Activated T-cell treated with anti-CD3 and anti-CD28 coated beads, Interleukin-2, amount 50 U/mL, for 24 hours (primary cell): ENCODE measurements around the gene ABCB8.
A peak's percentile ranks its signal among the peaks of the same experiment; 100 is the strongest.

Experiments
- DNase-seq: peaks from one replicate; pipeline ENCODE4 v3.0.0-alpha.2; 2020
- H3K27ac Mint-ChIP-seq: 2 replicates; pipeline ENCODE4 v1.8.0; 2020; ENCODE audit warnings: mild to moderate bottlenecking, mixed read lengths
- H3K27me3 Mint-ChIP-seq: 2 replicates; pipeline ENCODE4 v1.8.0; 2020; ENCODE audit warnings: mixed read lengths
- H3K36me3 Mint-ChIP-seq: 2 replicates; pipeline ENCODE4 v1.8.0; 2020; ENCODE audit warnings: low read depth, mixed read lengths
- H3K4me1 Mint-ChIP-seq: 2 replicates; pipeline ENCODE4 v1.8.0; 2020; ENCODE audit warnings: low read depth, mixed read lengths
- H3K4me3 Mint-ChIP-seq: 2 replicates; pipeline ENCODE4 v1.8.0; 2020; ENCODE audit warnings: mild to moderate bottlenecking, moderate library complexity, mixed read lengths
- H3K9me3 Mint-ChIP-seq: 2 replicates; pipeline ENCODE4 v1.8.0; 2020; ENCODE audit warnings: mixed read lengths

The ABCB8 gene

GRCh38 chr7:151060113-151060415, 31.8 kb downstream of the ABCB8 start:
- H3K4me1 Mint-ChIP-seq, result peaks cover 36% of the 10 kb centered on the region
- H3K27ac Mint-ChIP-seq, result peak overlapping the region; percentile 80
- H3K4me3 Mint-ChIP-seq, result peak overlapping the region; percentile 94
- H3K9me3 Mint-ChIP-seq, result no peaks in the 10 kb centered on the region
- no peak for DNase-seq
- H3K36me3 Mint-ChIP-seq, result peaks cover 34% of the 10 kb centered on the region
- no peaks in the 10 kb centered on the region for H3K27me3 Mint-ChIP-seq

GRCh38 chr7:151060416-151061212, 32.4 kb downstream of the ABCB8 start:
- no peaks in the 10 kb centered on the region for H3K27me3 Mint-ChIP-seq
- H3K36me3 Mint-ChIP-seq, result peaks cover 39% of the 10 kb centered on the region
- peak overlapping the region; percentile 94 for H3K4me3 Mint-ChIP-seq
- DNase-seq, result peak; percentile 48
- H3K27ac Mint-ChIP-seq, result peak overlapping the region; percentile 80
- no peaks in the 10 kb centered on the region for H3K9me3 Mint-ChIP-seq
- H3K4me1 Mint-ChIP-seq, result peaks cover 36% of the 10 kb centered on the region

- Mint-ChIP-seq H3K27ac (peak overlapping the region; percentile 57), H3K36me3 (peaks cover 43% of the 10 kb centered on the region), H3K4me3 (peak overlapping the region; percentile 94), H3K4me1 (peaks cover 36% of the 10 kb centered on the region), H3K9me3 (no peaks in the 10 kb centered on the region), H3K27me3 (no peaks in the 10 kb centered on the region)
- DNase-seq, result no peak
Observed at GRCh38 chr7:151061213-151062110, 33.2 kb downstream of the ABCB8 start.

GRCh38 chr7:151062111-151062398, 33.8 kb downstream of the ABCB8 start:
- Mint-ChIP-seq H3K36me3 (peaks cover 48% of the 10 kb centered on the region), H3K9me3 (no peaks in the 10 kb centered on the region), H3K4me3 (peak overlapping the region; percentile 94), H3K27ac (peak overlapping the region; percentile 11), H3K4me1 (peaks cover 30% of the 10 kb centered on the region), H3K27me3 (no peaks in the 10 kb centered on the region)
- DNase-seq, result no peak

- DNase-seq, result no peak
- H3K4me3 Mint-ChIP-seq, result no peak overlapping the region
Observed at GRCh38 chr7:151062399-151063211, 34.4 kb downstream of the ABCB8 start.

GRCh38 chr7:151063212-151063561, 34.9 kb downstream of the ABCB8 start:
- no peak overlapping the region for H3K4me3 Mint-ChIP-seq
- H3K36me3 Mint-ChIP-seq, result peaks cover 58% of the 10 kb centered on the region
- DNase-seq, result no peak
- peaks cover 25% of the 10 kb centered on the region for H3K4me1 Mint-ChIP-seq
- no peak overlapping the region for H3K27ac Mint-ChIP-seq
- no peaks in the 10 kb centered on the region for H3K9me3 Mint-ChIP-seq
- no peaks in the 10 kb centered on the region for H3K27me3 Mint-ChIP-seq

More at GRCh38 chr7:151062399-151063211, 34.4 kb downstream of the ABCB8 start:
- Mint-ChIP-seq H3K9me3 (no peaks in the 10 kb centered on the region), H3K4me1 (peaks cover 25% of the 10 kb centered on the region), H3K27ac (no peak overlapping the region), H3K36me3 (peaks cover 52% of the 10 kb centered on the region), H3K27me3 (no peaks in the 10 kb centered on the region)

- Mint-ChIP-seq H3K4me1 (peaks cover 14% of the 10 kb centered on the region), H3K27me3 (no peaks in the 10 kb centered on the region), H3K27ac (no peak overlapping the region), H3K36me3 (peaks cover 65% of the 10 kb centered on the region), H3K9me3 (no peaks in the 10 kb centered on the region), H3K4me3 (no peak overlapping the region)
- DNase-seq, result no peak
Observed at GRCh38 chr7:151064454-151064853, 36.2 kb downstream of the ABCB8 start.

- DNase-seq, result no peak
- H3K36me3 Mint-ChIP-seq, result peaks cover 69% of the 10 kb centered on the region
- H3K9me3 Mint-ChIP-seq, result no peaks in the 10 kb centered on the region
Observed at GRCh38 chr7:151064993-151065392, 36.7 kb downstream of the ABCB8 start.

GRCh38 chr7:151065516-151065915, 37.3 kb downstream of the ABCB8 start:
- Mint-ChIP-seq H3K9me3 (no peaks in the 10 kb centered on the region), H3K4me1 (peaks cover 13% of the 10 kb centered on the region), H3K27me3 (no peaks in the 10 kb centered on the region), H3K27ac (no peak overlapping the region), H3K4me3 (no peak overlapping the region), H3K36me3 (peaks cover 69% of the 10 kb centered on the region)
- no peak for DNase-seq

More at GRCh38 chr7:151064993-151065392, 36.7 kb downstream of the ABCB8 start:
- Mint-ChIP-seq H3K4me1 (peaks cover 14% of the 10 kb centered on the region), H3K27ac (no peak overlapping the region), H3K27me3 (no peaks in the 10 kb centered on the region), H3K4me3 (no peak overlapping the region)

GRCh38 chr7:151066273-151066974, 38.2 kb downstream of the ABCB8 start:
- DNase-seq, result no peak
- no peak overlapping the region for H3K4me3 Mint-ChIP-seq
- peaks cover 78% of the 10 kb centered on the region for H3K36me3 Mint-ChIP-seq
- no peaks in the 10 kb centered on the region for H3K9me3 Mint-ChIP-seq
- peaks cover 5% of the 10 kb centered on the region for H3K4me1 Mint-ChIP-seq
- H3K27ac Mint-ChIP-seq, result no peak overlapping the region
- no peaks in the 10 kb centered on the region for H3K27me3 Mint-ChIP-seq

- H3K4me3 Mint-ChIP-seq, result no peak overlapping the region
- no peak for DNase-seq
- H3K9me3 Mint-ChIP-seq, result no peaks in the 10 kb centered on the region
- H3K36me3 Mint-ChIP-seq, result peaks cover 81% of the 10 kb centered on the region
- no peak overlapping the region for H3K27ac Mint-ChIP-seq
- H3K27me3 Mint-ChIP-seq, result no peaks in the 10 kb centered on the region
- no peaks in the 10 kb centered on the region for H3K4me1 Mint-ChIP-seq
Observed at GRCh38 chr7:151068069-151068773, 40.0 kb downstream of the ABCB8 start.

- Mint-ChIP-seq H3K27me3 (no peaks in the 10 kb centered on the region), H3K27ac (no peak overlapping the region), H3K36me3 (peaks cover 79% of the 10 kb centered on the region), H3K4me1 (no peaks in the 10 kb centered on the region), H3K4me3 (no peak overlapping the region), H3K9me3 (no peaks in the 10 kb centered on the region)
- no peak for DNase-seq
Observed at GRCh38 chr7:151069841-151070573, 41.8 kb downstream of the ABCB8 start.

- no peak overlapping the region for H3K4me3 Mint-ChIP-seq
- H3K27ac Mint-ChIP-seq, result no peak overlapping the region
- H3K9me3 Mint-ChIP-seq, result no peaks in the 10 kb centered on the region
- no peaks in the 10 kb centered on the region for H3K4me1 Mint-ChIP-seq
- DNase-seq, result no peak
- H3K36me3 Mint-ChIP-seq, result peaks cover 78% of the 10 kb centered on the region
- H3K27me3 Mint-ChIP-seq, result no peaks in the 10 kb centered on the region
Observed at GRCh38 chr7:151070574-151070960, 42.3 kb downstream of the ABCB8 start.
